NCI-H2107 (cell line): ENCODE data around the gene SPATA9.
"Not testable (repeated sequence)": the region's sequence is repeated elsewhere in the genome, so short reads cannot be mapped to it uniquely, and the experiment has no call there.

Source experiments
- DNase-seq: peaks from one replicate; lab custom pipeline; 2025; lab: John Stamatoyannopoulos, UW

SPATA9 gene

GRCh38 chr5:95644351-95645042 lies 38.3 kb downstream of the SPATA9 start:
- DNase-seq = no peak

GRCh38 chr5:95643152-95643551 lies 39.6 kb downstream of the SPATA9 start:
- DNase-seq = no peak

- no peak for DNase-seq
Observed at GRCh38 chr5:95641741-95642220, 41.0 kb downstream of the SPATA9 start.

- no peak for DNase-seq
Observed at GRCh38 chr5:95638632-95639031, 44.2 kb downstream of the SPATA9 start.

- no peak for DNase-seq
Observed at GRCh38 chr5:95634081-95634480, 48.7 kb downstream of the SPATA9 start.

- DNase-seq = no peak
Observed at GRCh38 chr5:95633671-95634070, 49.1 kb downstream of the SPATA9 start.

- DNase-seq = not testable (repeated sequence)
Observed at GRCh38 chr5:95632942-95633341, 49.8 kb downstream of the SPATA9 start.

- DNase-seq = no peak
Observed at GRCh38 chr5:95631991-95632675, 50.7 kb downstream of the SPATA9 start.

- DNase-seq = no peak
Observed at GRCh38 chr5:95631255-95631958, 51.4 kb downstream of the SPATA9 start.

GRCh38 chr5:95630394-95630917 lies 52.3 kb downstream of the SPATA9 start:
- no peak for DNase-seq

- no peak for DNase-seq
Observed at GRCh38 chr5:95628933-95629332, 53.9 kb downstream of the SPATA9 start.

GRCh38 chr5:95627971-95628810 lies 54.6 kb downstream of the SPATA9 start:
- no peak for DNase-seq

- no peak for DNase-seq
Observed at GRCh38 chr5:95626701-95627100, 56.1 kb downstream of the SPATA9 start.

GRCh38 chr5:95624368-95624767 lies 58.4 kb downstream of the SPATA9 start:
- no peak for DNase-seq

- no peak for DNase-seq
Observed at GRCh38 chr5:95623706-95624105, 59.1 kb downstream of the SPATA9 start.

GRCh38 chr5:95621839-95622629 lies 60.8 kb downstream of the SPATA9 start:
- DNase-seq = no peak

GRCh38 chr5:95620870-95621838 lies 61.6 kb downstream of the SPATA9 start:
- DNase-seq = no peak

- no peak for DNase-seq
Observed at GRCh38 chr5:95620030-95620869, 62.5 kb downstream of the SPATA9 start, which contains the start of gene GPR150. Gene GPR150, plus strand, starts transcription at chr5:95620087. Its CDS starts 189 bp downstream, at chr5:95620276.
